Tibial nerve (tissue), 4 donors: ENCODE data around the gene CASQ2.

Source experiments
- EP300 ChIP-seq, 2 donors: sonication (generic); formaldehyde crosslinking; IDR thresholded peaks; one replicate each; pipeline ENCODE4 v1.6.1; 2017; ENCODE audit warnings: antibody characterized with exemption in 2 of 2, mild to moderate bottlenecking in 1 of 2
- POLR2A ChIP-seq, 2 donors: fragments of 450-650 bp; IDR thresholded peaks; one replicate each; pipeline ENCODE4 v1.6.1; 2017; ENCODE audit warnings: antibody characterized with exemption in 2 of 2, mild to moderate bottlenecking in 2 of 2, moderate library complexity in 2 of 2
- TF ChIP-seq, protein P1 (sequence below), 5 experiments: fragments of 200-600 bp in 3 of 5; fragments of 450-650 bp in 2 of 5; sonication (generic) in 3 of 5; IDR thresholded peaks; one replicate each; pipeline ENCODE4 v1.5.1; 2016 to 2019; ENCODE audit warnings: antibody characterized with exemption in 5 of 5, mild to moderate bottlenecking in 3 of 5, moderate library complexity in 2 of 5

DNA sequence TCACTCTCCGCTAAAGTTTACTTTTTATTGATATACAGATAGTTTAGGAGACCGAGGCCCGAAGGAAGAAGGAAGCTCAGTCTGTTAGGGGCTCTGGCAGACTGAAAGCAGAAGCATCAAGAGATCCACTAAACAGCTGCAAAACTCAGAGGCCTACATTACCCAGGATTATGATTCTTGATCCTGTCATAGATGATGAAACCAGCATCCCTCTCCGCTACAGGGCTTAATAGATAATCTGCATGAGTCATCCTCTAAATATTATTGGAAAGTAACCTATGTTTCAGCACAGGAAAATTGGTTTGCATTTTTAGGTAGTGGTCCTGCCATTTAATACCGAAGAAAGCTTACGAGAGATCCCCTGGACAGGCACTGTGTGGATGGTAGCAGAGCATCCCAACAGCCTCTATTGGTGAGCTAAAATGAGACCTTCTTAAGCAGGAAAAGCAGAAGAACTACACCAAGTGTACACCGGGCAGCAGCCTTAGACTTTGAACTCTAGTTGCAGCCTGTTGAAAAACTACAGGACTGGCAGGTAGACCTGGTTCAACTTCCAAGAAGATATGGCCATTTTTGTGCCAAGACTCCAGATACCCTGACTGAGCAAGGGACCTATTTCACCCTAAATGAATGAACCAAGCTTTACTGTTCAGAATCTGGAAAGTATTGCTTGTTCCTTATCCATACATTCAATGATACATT is 6.8 kb downstream of the CASQ2 start:
- TF ChIP-seq, protein P1, sequence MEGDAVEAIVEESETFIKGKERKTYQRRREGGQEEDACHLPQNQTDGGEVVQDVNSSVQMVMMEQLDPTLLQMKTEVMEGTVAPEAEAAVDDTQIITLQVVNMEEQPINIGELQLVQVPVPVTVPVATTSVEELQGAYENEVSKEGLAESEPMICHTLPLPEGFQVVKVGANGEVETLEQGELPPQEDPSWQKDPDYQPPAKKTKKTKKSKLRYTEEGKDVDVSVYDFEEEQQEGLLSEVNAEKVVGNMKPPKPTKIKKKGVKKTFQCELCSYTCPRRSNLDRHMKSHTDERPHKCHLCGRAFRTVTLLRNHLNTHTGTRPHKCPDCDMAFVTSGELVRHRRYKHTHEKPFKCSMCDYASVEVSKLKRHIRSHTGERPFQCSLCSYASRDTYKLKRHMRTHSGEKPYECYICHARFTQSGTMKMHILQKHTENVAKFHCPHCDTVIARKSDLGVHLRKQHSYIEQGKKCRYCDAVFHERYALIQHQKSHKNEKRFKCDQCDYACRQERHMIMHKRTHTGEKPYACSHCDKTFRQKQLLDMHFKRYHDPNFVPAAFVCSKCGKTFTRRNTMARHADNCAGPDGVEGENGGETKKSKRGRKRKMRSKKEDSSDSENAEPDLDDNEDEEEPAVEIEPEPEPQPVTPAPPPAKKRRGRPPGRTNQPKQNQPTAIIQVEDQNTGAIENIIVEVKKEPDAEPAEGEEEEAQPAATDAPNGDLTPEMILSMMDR (IDR thresholded peaks at IDR 0.05): no peak
- TF ChIP-seq EP300 (IDR thresholded peaks at IDR 0.05) (no peak), POLR2A (IDR thresholded peaks at IDR 0.05) (no peak)
